ENCODE results near the gene EBF4.
A peak's percentile ranks its signal among the peaks of the same experiment; 100 is the strongest.

GRCh38 chr20:2800521-2801285 is 108.1 kb downstream of the EBF4 start, which contains the start of gene CPXM1:
- no peak for TF ChIP-seq POLR2A (IDR thresholded peaks at IDR 0.05)
- TF ChIP-seq, protein P1, sequence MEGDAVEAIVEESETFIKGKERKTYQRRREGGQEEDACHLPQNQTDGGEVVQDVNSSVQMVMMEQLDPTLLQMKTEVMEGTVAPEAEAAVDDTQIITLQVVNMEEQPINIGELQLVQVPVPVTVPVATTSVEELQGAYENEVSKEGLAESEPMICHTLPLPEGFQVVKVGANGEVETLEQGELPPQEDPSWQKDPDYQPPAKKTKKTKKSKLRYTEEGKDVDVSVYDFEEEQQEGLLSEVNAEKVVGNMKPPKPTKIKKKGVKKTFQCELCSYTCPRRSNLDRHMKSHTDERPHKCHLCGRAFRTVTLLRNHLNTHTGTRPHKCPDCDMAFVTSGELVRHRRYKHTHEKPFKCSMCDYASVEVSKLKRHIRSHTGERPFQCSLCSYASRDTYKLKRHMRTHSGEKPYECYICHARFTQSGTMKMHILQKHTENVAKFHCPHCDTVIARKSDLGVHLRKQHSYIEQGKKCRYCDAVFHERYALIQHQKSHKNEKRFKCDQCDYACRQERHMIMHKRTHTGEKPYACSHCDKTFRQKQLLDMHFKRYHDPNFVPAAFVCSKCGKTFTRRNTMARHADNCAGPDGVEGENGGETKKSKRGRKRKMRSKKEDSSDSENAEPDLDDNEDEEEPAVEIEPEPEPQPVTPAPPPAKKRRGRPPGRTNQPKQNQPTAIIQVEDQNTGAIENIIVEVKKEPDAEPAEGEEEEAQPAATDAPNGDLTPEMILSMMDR (IDR thresholded peaks at IDR 0.05): peak in 1 of 4 experiments; percentile 16

Measured in uterus (tissue), 2 donors.